B cell (primary cell): Measurements from ENCODE around the gene EPG5. TPM values are rescaled to one million over a fixed set of nuclear protein-coding genes. Genes with fewer than 3 reads are reported as not detected.
"Not testable (repeated sequence)": the region's sequence is repeated elsewhere in the genome, so short reads cannot be mapped to it uniquely, and the experiment has no call there.

ENCODE experiments used
- ATAC-seq: fragments of 200-7000 bp; cut with Tn5 transposase; one replicate; pipeline ENCODE4 v1.10.0; 2021; ENCODE audit warnings: low read depth, mild to moderate bottlenecking, moderate number of reproducible peaks, moderate library complexity
- CTCF ChIA-PET: fragments of 350-600 bp; sonication (Branson Sonifier 250); formaldehyde crosslinking; loops from one replicate; lab custom pipeline; 2021; ENCODE audit warnings: antibody characterized with exemption, inconsistent platforms; lab: Charles Lee
- POLR2A ChIA-PET: fragments of 350-600 bp; sonication (Branson Sonifier 250); formaldehyde crosslinking; loops from one replicate; lab custom pipeline; 2021; ENCODE audit warnings: antibody characterized with exemption; lab: Charles Lee
- DNase-seq: peaks from one replicate; pipeline ENCODE4 v3.0.0; 2013
- H2AFZ ChIP-seq: 2 replicates; pipeline ENCODE4 v1.6.1; 2012; ENCODE audit warnings: mild to moderate bottlenecking, low read depth, low read length; ENCODE audit not compliant: insufficient read depth, poor library complexity, severe bottlenecking
- H3K27ac ChIP-seq, 2 donors: 1 replicate in 1 of 2; 2 replicates in 1 of 2; pipeline ENCODE4 v1.5.1; 2012 to 2013; ENCODE audit warnings: low read length in 2 of 2, mild to moderate bottlenecking in 2 of 2, moderate library complexity in 1 of 2
- H3K27me3 ChIP-seq, 4 experiments: fragments of 200-600 bp in 1 of 4; sonication (generic) in 1 of 4; replicated peaks in 1 of 4; 1 replicate in 2 of 4; 2 replicates in 2 of 4; pipeline versions ENCODE4 v1.6.1 to v1.7.0; 2013 to 2016; ENCODE audit warnings: low read length in 3 of 4, mild to moderate bottlenecking in 2 of 4, mixed read lengths in 1 of 4, moderate library complexity in 1 of 4; ENCODE audit not compliant: insufficient read depth in 4 of 4, control insufficient read depth in 3 of 4; ENCODE audit errors: control extremely low read depth in 1 of 4
- H3K36me3 ChIP-seq, 2 experiments: replicated peaks in 1 of 2; 1 replicate in 1 of 2; 2 replicates in 1 of 2; pipeline versions ENCODE4 v1.6.1 to v1.7.1; 2013; ENCODE audit warnings: low read length in 1 of 2; ENCODE audit not compliant: insufficient read depth in 2 of 2, control insufficient read depth in 1 of 2; ENCODE audit errors: control extremely low read depth in 1 of 2, extremely low read depth in 1 of 2
- H3K4me1 ChIP-seq, 2 donors: fragments of 200-600 bp in 1 of 2; sonication (generic) in 1 of 2; 1 replicate in 1 of 2; 2 replicates in 1 of 2; pipeline versions ENCODE4 v1.5.1 to v1.6.1; 2013 to 2017; ENCODE audit warnings: low read length in 2 of 2; ENCODE audit not compliant: control insufficient read depth in 2 of 2, insufficient read depth in 2 of 2
- H3K4me2 ChIP-seq: replicated peaks from 2 replicates; pipeline ENCODE3; 2012; ENCODE audit warnings: mild to moderate bottlenecking, low read depth, low read length; ENCODE audit not compliant: poor library complexity, severe bottlenecking
- H3K4me3 ChIP-seq, 5 experiments: fragments of 200-600 bp in 1 of 5; sonication (generic) in 1 of 5; 1 replicate in 3 of 5; 2 replicates in 2 of 5; pipeline versions ENCODE4 v1.5.1 to v1.7.0; 2011 to 2016; ENCODE audit warnings: low read length in 4 of 5, mild to moderate bottlenecking in 4 of 5, low read depth in 2 of 5, control low read depth in 1 of 5, moderate library complexity in 1 of 5; ENCODE audit not compliant: insufficient read depth in 1 of 5; ENCODE audit errors: control extremely low read depth in 1 of 5, extremely low read depth in 1 of 5
- H3K79me2 ChIP-seq: fragments of 200-600 bp; sonication (generic); one replicate; pipeline ENCODE4 v1.6.0; 2016; ENCODE audit warnings: low read length; ENCODE audit not compliant: control insufficient read depth, insufficient read depth
- H3K9ac ChIP-seq: fragments of 200-600 bp; sonication (generic); 2 replicates; pipeline ENCODE4 v1.6.1; 2017; ENCODE audit warnings: mild to moderate bottlenecking, low read length, moderate library complexity
- H3K9me3 ChIP-seq, 3 donors: one replicate each; pipeline versions ENCODE4 v1.6.1 to v1.7.1; 2013; ENCODE audit warnings: low read length in 2 of 3; ENCODE audit not compliant: control insufficient read depth in 2 of 3, insufficient read depth in 1 of 3; ENCODE audit errors: control extremely low read depth in 1 of 3
- H4K20me1 ChIP-seq: 2 replicates; pipeline ENCODE4 v1.6.0; 2012; ENCODE audit warnings: mild to moderate bottlenecking, low read length; ENCODE audit not compliant: insufficient read depth, control insufficient read depth, poor library complexity, severe bottlenecking
- H3K27ac Mint-ChIP-seq: one replicate; pipeline ENCODE4 v1.8.0; 2021; ENCODE audit warnings: mixed read lengths
- H3K27me3 Mint-ChIP-seq: one replicate; pipeline ENCODE4 v1.8.0; 2021; ENCODE audit warnings: mixed read lengths
- H3K4me1 Mint-ChIP-seq: one replicate; pipeline ENCODE4 v1.8.0; 2021; ENCODE audit warnings: mixed read lengths
- H3K4me3 Mint-ChIP-seq: one replicate; pipeline ENCODE4 v1.8.0; 2021; ENCODE audit warnings: mixed read lengths
- H3K9me3 Mint-ChIP-seq: one replicate; pipeline ENCODE4 v1.8.0; 2022; ENCODE audit warnings: mixed read lengths; ENCODE audit not compliant: insufficient read depth
- CTCF ChIP-seq: fragments of 200-600 bp; IDR thresholded peaks from one replicate; pipeline ENCODE4 v1.8.0; 2022; ENCODE audit warnings: antibody characterized with exemption, mild to moderate bottlenecking
- EZH2 ChIP-seq: IDR thresholded peaks from 2 replicates; pipeline ENCODE4 v1.6.1; 2012; ENCODE audit warnings: borderline replicate concordance, low read depth, mild to moderate bottlenecking, moderate library complexity, low read length; ENCODE audit not compliant: insufficient read depth, poor library complexity, severe bottlenecking
- WGBS: methylation state at CpG from one replicate; pipeline ENCODE4 v1.1.5; 2013; ENCODE audit warnings: missing lambda C conversion rate; ENCODE audit not compliant: insufficient coverage; 5-methylcytosine and 5-hydroxymethylcytosine counted together
- intact Hi-C: fragments of 100-400 bp; cut with micrococcal nuclease; formaldehyde crosslinking; loops from one replicate; pipeline ENCODE4 v1.10.0; 2022
- polyA plus RNA-seq: library from polyadenylated mRNA; depleted of rRNA; stranded (reverse); fragments of >200 nt; gene quantifications from 2 replicates; pipeline ENCODE4 v1.2.3, GENCODE V29; 2012
- total RNA-seq, 2 donors: library from RNA; stranded (reverse); fragments of 120-200 nt in 1 of 2; gene quantifications; 1 replicate in 1 of 2; 2 replicates in 1 of 2; pipeline versions ENCODE4 v1.2.3 to v1.2.4, GENCODE V29; 2013 to 2022

The EPG5 gene
- total and polyA plus RNA-seq, 2 donors (not counting 1 experiment from before 2014, with no cell fraction given) = 10.3 to 50.4 TPM

- Mint-ChIP-seq H3K27ac (no peak overlapping the region), H3K9me3 (peaks cover 16% of the 10 kb centered on the region), H3K4me1 (peaks cover 11% of the 10 kb centered on the region), H3K4me3 (no peak overlapping the region), H3K27me3 (peaks cover 41% of the 10 kb centered on the region)
- POLR2A ChIA-PET = no interaction called here
- intact Hi-C loops = no loop called here
- H3K4me3 ChIP-seq = no peak overlapping the region
- no peak overlapping the region for H3K27ac ChIP-seq
- TF ChIP-seq CTCF (no peak), EZH2 (no peak)
- no peaks in the 10 kb centered on the region for H3K79me2 ChIP-seq
- H3K4me1 ChIP-seq = peaks cover under 1% of the 10 kb centered on the region in 2 donors
- no peaks in the 10 kb centered on the region for H4K20me1 ChIP-seq
- ATAC-seq (no peak), DNase-seq (no peak)
- H3K9me3 ChIP-seq = no peaks in the 10 kb centered on the region
- H3K9ac ChIP-seq = no peak overlapping the region
- H3K4me2 ChIP-seq = no peak overlapping the region
- H2AFZ ChIP-seq = no peak overlapping the region
- WGBS = 83% methylated on average over 3 of the region's 3 CpGs
- H3K27me3 ChIP-seq = peaks cover 0 to 14% (median 5%) of the 10 kb centered on the region in 4 experiments
- CTCF ChIA-PET = no interaction called here
- H3K36me3 ChIP-seq = no peaks in the 10 kb centered on the region
These were observed 146.9 kb downstream of the EPG5 start for GRCh38 chr18:45820106-45820745.

- H3K36me3 ChIP-seq, CTCF ChIA-PET, H3K4me2 ChIP-seq, H3K9ac ChIP-seq, DNase-seq, H3K27ac Mint-ChIP-seq, H3K4me3 ChIP-seq, intact Hi-C loops, H4K20me1 ChIP-seq, H3K4me1 ChIP-seq, H3K9me3 ChIP-seq, ATAC-seq, H3K79me2 ChIP-seq, H3K27ac ChIP-seq, H3K4me1 Mint-ChIP-seq, H3K4me3 Mint-ChIP-seq, H2AFZ ChIP-seq, POLR2A ChIA-PET: not testable (repeated sequence)
- 92% methylated on average over 4 of the region's 8 CpGs for WGBS
- H3K9me3 Mint-ChIP-seq = peaks cover 16% of the 10 kb centered on the region
- H3K27me3 ChIP-seq = peaks cover 0 to 14% (median 5%) of the 10 kb centered on the region in 4 experiments
- peaks cover 35% of the 10 kb centered on the region for H3K27me3 Mint-ChIP-seq
These were observed 148.4 kb downstream of the EPG5 start for GRCh38 chr18:45818765-45819164.
